ENCODE results near the gene APOA5. TPM values are rescaled to one million over a fixed set of nuclear protein-coding genes. Genes with fewer than 3 reads are reported as not detected.
"Not testable (repeated sequence)": the region's sequence is repeated elsewhere in the genome, so short reads cannot be mapped to it uniquely, and the experiment has no call there.

APOA5 gene
- polyA plus RNA-seq, 1 donor, result not detected

- peak; percentile 90 for DNase-seq
Measured at GRCh38 chr11:116772443-116773202, 19.1 kb downstream of the APOA5 start, which contains the start of gene BUD13. Gene BUD13 (minus strand): TSS chr11:116772987. CDS start chr11:116772964, 23 bp downstream.

GRCh38 chr11:116771935-116772334 lies 19.7 kb downstream of the APOA5 start:
- DNase-seq, result no peak

- no peak for DNase-seq
Measured at GRCh38 chr11:116762132-116762531, 29.5 kb downstream of the APOA5 start.

GRCh38 chr11:116756044-116756443 lies 35.6 kb downstream of the APOA5 start:
- DNase-seq, result not testable (repeated sequence)

- DNase-seq, result no peak
Measured at GRCh38 chr11:116750070-116750718, 41.5 kb downstream of the APOA5 start.

GRCh38 chr11:116742104-116742503 lies 49.6 kb downstream of the APOA5 start:
- DNase-seq, result no peak

- DNase-seq, result no peak
Measured at GRCh38 chr11:116740741-116741140, 50.9 kb downstream of the APOA5 start.

Other genes with a start within 250 kb of the APOA5 start
- 19.6 TPM for gene BUD13, start 18.9 kb downstream of the APOA5 start, polyA plus RNA-seq (ENCODE audit: insufficient read length)
- 37.1 TPM for gene ZPR1, start 3.9 kb downstream of the APOA5 start, polyA plus RNA-seq (ENCODE audit: insufficient read length)
- not detected for gene APOA4, start 31.4 kb upstream of the APOA5 start, polyA plus RNA-seq (ENCODE audit: insufficient read length)
- gene APOC3, start 38.0 kb upstream of the APOA5 start, polyA plus RNA-seq (ENCODE audit: insufficient read length), result not detected
- gene APOA1, start 45.7 kb upstream of the APOA5 start, polyA plus RNA-seq (ENCODE audit: insufficient read length), result 1.8 TPM